ENCODE results near the gene C9orf50.

- no peak for TF ChIP-seq CTCF (IDR thresholded peaks at IDR 0.05)
- TF ChIP-seq POLR2A (IDR thresholded peaks at IDR 0.05) = no peak
- no peak for TF ChIP-seq POLR2AphosphoS5 (IDR thresholded peaks at IDR 0.05)
These were observed at the start of gene C9orf50 for GRCh38 chr9:129620669-129621295.

Data from breast epithelium (tissue), 3 donors.